ENCODE measurements around the gene KRT12. TPM values are rescaled to one million over a fixed set of nuclear protein-coding genes. Genes with fewer than 3 reads are reported as not detected.

KRT12 gene
- total RNA-seq (2014; rRNA removed; shearing (Covaris generic)), result not detected in 2 replicates
- not detected in 2 replicates for polyA plus RNA-seq (2014; cell fraction: nucleus; rRNA removed)

GRCh38 chr17:40866838-40867237, at the start of gene KRT12:
Gene KRT12, minus strand, starts transcription at chr17:40867223. Its CDS starts 37 bp downstream, at chr17:40867186.
- DNase-seq (ENCODE audit: extremely low read depth, low read depth), result no peak

GRCh38 chr17:40916366-40916765, 49.3 kb upstream of the KRT12 start:
- no peak for DNase-seq (ENCODE audit: extremely low read depth, low read depth)

GRCh38 chr17:40915721-40916256, 48.8 kb upstream of the KRT12 start:
- DNase-seq (ENCODE audit: extremely low read depth, low read depth), result no peak

DNA sequence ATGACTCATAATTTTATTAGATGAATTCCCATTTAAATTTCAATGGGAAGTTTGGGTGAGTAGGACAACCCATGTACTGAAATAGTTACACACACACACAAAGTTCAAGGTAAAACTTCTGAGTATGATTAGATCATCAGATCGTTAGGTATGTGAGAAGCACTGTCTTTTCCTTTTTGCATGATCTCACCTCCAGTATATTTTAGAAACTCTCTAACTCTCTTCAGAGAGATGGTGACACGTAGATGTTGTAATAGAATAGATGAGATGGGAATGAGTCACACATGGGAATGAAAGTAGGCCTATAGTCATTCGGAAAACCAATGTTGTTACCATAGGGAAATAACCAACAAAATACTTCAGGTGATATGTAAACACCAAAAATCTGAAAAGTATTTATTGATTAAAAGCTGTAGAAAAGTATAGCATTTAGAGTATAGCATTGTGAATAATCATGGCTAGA, 48.2 kb upstream of the KRT12 start:
- DNase-seq (ENCODE audit: extremely low read depth, low read depth), result peak; percentile 9

- no peak for DNase-seq (ENCODE audit: extremely low read depth, low read depth)
These were observed 47.2 kb upstream of the KRT12 start for GRCh38 chr17:40914075-40914855.

GRCh38 chr17:40912486-40913210, 45.6 kb upstream of the KRT12 start:
- no peak for DNase-seq (ENCODE audit: extremely low read depth, low read depth)

GRCh38 chr17:40910441-40910841, 43.4 kb upstream of the KRT12 start:
- no peak for DNase-seq (ENCODE audit: extremely low read depth, low read depth)

DNA sequence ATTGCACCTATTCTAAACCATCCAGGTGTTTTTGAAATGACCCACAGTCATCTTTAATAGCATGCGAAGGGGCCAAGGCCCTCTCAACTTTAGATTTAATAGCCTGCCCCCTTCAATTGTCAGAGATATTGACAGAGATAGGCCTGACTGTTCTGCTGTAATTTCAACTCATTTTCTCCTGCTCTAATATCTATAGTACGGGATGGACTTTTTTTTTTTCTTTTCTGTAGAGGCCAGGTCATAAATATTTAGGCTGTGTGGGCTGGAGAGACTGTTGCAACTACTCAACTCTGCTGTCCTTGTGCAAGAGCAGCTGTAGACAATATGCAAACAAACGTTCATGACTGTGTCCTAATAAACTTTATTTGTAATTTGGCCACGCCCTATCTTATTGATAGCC, 42.7 kb upstream of the KRT12 start:
- no peak for DNase-seq (ENCODE audit: extremely low read depth, low read depth)

GRCh38 chr17:40909351-40909750, 42.3 kb upstream of the KRT12 start:
- peak; percentile 91 for DNase-seq (ENCODE audit: extremely low read depth, low read depth)

- no peak for DNase-seq (ENCODE audit: extremely low read depth, low read depth)
These were observed 39.6 kb upstream of the KRT12 start for GRCh38 chr17:40906613-40907012.

- no peak for DNase-seq (ENCODE audit: extremely low read depth, low read depth)
These were observed 38.3 kb upstream of the KRT12 start for GRCh38 chr17:40905370-40905769.

DNA sequence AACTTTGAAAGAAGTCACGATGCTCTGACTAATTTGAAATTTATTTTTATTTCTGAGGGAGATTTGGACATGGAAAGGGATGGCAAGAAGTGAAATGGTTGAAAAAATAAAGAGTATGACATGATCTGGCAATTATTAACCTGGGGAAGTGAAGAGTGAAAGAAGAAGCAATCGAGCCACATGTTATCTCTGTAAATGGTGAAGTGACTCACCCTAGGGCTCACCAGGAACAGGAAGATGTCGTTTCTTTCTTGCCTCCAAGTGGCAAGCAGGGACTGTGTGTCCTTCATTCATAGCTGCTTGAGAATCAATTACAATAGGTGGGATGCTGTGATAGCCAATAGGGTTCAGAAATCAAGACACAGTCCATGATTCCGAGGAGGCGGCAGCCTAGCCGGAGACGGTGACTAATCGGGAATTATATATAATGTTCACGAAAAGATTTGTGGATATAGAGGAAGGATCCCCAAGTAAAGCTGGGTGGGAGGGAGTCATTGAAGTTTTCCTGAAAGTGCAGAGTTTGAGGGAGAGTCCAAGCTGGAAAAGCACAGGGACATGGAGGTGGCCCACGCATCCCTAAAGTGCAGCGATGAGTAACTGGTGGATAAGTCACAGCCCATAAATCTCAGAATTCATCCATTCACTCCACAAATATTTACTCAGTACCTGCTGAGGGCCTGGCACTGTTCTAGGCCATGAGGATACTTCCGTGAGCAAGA, 36.3 kb upstream of the KRT12 start:
- DNase-seq (ENCODE audit: extremely low read depth, low read depth), result no peak

DNA sequence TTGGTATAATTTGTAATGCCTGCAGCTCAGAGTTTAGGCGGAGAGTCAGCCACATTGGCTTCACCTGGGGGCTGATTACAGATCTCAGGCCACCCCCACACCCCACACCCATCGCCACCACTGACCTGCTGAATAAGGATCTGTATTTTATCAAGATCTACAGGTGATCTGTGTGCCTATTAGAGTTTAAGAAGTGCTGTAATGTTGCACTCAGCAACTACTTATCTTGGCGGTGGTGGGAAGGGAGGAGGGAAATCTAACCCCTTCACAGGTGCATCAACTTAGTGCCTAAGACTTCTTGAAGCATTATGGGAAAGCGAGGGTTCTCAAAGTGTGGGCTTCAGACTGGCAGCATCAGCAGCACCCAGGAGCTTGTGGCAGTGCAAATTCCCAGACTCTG, 35.5 kb upstream of the KRT12 start:
- DNase-seq (ENCODE audit: extremely low read depth, low read depth), result no peak

- no peak for DNase-seq (ENCODE audit: extremely low read depth, low read depth)
These were observed 35.0 kb upstream of the KRT12 start for GRCh38 chr17:40901981-40902474.

GRCh38 chr17:40900809-40901356, 33.9 kb upstream of the KRT12 start:
- no peak for DNase-seq (ENCODE audit: extremely low read depth, low read depth)

DNA sequence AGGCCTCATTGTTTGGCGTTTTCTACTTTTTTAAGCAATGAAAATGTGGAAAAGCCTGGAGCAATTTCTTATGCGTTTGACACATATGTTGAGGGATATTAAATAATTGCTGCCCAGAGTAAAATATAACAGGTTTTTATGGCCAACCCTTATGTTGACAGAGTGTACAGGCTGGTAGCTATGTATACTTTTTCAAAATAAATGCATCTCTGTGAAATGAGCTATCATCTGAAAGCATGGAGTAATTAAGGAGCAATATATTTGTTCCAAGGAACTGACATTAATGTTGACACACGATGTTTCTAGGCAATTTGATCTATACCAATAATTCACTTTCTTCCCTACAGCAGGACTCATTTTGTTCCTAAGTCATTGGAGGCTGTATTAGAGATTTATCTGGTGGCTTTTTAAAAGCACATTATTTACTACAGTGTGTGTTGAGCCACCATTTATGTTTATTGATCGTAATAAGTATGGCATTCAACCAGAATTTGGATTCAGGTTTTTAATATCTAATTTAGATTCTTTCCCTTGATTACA, 30.0 kb upstream of the KRT12 start:
- no peak for DNase-seq (ENCODE audit: extremely low read depth, low read depth)

DNA sequence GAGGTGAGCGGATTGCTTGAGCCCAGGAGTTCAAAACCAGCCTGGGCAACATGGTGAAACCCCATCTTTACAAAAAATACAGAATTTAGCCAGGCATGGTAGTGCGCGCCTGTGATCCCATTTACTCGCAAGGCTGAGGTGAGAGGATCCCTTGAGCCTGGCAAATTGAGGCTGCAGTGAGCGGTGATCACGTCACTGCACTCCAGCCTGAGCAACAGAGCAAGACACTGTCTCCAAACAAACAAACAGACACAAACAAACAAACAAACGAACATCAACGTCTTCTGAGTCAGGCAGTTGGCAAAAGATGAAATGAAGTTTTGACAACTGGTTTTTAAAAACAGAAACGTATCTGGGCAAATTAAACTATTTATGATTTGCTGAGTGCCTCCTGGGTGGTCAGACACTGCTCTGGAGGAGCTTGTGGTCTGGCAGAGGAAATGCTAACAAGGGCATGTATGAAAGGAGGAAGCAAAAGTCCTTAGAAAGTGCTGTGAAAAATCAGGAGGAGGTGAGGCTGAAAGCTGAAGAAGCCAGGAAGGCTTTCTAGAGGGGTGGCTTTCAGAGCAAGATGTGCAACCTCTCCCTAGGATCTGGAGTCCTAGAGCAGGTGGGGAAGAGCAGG, 28.2 kb upstream of the KRT12 start:
- DNase-seq (ENCODE audit: extremely low read depth, low read depth), result no peak

- no peak for DNase-seq (ENCODE audit: extremely low read depth, low read depth)
These were observed 21.2 kb upstream of the KRT12 start for GRCh38 chr17:40888196-40888720.

GRCh38 chr17:40886090-40886489, 19.1 kb upstream of the KRT12 start:
- no peak for DNase-seq (ENCODE audit: extremely low read depth, low read depth)
